GM21576 (cell line): ENCODE measurements around the gene OBSCN.

Source experiments
- ATAC-seq: cut with Tn5 transposase; IDR thresholded peaks from one replicate; pipeline ENCODE4 v1.9.1; 2021; ENCODE audit warnings: mild to moderate bottlenecking, moderate library complexity; ENCODE audit not compliant: unreplicated experiment

Gene OBSCN

DNA sequence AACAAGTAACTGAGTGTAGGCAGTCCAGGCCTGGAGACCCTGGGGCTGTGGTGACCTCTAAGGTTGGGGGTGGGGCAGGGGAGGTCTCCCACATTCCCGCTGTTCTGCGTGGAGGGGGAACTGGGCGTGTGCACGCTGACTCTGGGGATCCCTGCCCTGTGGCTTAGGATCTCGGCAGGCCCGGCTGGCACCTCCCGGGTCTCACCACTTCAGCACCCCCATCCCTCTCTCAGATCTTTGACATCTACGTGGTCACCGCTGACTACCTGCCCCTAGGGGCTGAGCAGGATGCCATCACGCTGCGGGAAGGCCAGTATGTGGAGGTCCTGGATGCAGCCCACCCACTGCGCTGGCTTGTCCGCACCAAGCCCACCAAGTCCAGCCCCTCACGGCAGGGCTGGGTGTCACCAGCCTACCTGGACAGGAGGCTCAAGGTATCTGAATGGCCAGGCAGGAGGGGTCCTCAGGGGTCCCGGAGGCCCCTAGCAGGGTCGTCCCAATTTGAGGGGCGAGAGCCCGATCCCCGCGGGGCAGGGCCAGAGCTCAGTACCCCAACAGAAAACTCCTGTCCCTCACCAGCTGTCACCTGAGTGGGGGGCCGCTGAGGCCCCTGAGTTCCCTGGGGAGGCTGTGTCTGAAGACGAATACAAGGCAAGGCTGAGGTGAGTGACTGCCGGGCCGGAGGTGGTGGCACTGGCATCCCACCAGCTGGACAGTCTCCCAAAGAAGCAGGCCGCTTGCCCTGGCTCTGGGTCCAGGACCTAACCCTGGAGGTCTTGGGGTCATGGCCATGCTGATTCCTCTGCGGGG lies 130.1 kb downstream of the OBSCN start:
- ATAC-seq: no peak

DNA sequence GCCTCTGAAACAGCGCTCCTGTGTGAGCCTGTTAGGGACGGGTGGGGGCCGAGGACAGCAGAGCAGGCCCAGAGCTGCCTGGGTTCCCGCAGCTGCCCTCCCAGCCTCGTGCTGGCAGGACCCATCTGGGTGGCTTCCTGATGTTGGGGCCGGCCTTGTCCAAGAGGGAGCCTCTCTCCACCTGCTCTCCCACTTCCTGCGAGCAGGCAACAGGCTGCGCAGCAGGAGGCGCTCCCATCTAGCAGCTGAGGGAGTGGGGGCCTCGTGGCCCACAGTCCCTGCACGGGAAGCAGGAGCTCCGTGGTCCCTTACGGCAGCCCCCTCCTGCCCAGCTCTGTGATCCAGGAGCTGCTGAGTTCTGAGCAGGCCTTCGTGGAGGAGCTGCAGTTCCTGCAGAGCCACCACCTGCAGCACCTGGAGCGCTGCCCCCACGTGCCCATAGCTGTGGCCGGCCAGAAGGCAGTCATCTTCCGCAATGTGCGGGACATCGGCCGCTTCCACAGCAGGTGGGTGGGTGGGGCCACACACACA lies 130.7 kb downstream of the OBSCN start:
- ATAC-seq: no peak

DNA sequence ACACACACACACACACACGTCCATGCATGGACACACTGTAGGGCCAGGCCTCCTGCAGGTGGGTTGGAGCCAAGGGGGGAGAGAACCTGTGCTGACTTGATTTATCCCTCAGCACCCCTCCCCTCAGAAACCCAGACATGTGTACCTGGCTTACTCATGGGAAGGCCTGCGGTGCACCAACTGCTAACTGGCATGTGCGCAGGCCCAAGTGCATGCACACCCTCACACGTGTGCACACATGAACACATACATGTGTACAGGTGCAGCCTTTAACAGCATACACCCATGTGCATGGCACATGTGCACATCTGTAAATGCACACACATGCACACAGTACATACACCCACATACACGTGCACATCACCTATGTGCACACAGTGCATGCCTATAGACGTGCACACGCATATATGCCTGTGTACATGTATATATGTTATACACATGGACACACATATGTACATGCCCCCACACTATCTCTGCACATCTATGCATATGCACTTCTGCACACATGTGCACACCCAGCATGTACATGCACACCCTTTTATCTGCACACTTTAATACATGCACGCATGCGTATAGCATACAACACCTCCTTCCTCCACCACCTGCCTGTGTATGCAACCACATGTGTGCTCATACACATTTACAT lies 131.3 kb downstream of the OBSCN start:
- no peak for ATAC-seq

DNA sequence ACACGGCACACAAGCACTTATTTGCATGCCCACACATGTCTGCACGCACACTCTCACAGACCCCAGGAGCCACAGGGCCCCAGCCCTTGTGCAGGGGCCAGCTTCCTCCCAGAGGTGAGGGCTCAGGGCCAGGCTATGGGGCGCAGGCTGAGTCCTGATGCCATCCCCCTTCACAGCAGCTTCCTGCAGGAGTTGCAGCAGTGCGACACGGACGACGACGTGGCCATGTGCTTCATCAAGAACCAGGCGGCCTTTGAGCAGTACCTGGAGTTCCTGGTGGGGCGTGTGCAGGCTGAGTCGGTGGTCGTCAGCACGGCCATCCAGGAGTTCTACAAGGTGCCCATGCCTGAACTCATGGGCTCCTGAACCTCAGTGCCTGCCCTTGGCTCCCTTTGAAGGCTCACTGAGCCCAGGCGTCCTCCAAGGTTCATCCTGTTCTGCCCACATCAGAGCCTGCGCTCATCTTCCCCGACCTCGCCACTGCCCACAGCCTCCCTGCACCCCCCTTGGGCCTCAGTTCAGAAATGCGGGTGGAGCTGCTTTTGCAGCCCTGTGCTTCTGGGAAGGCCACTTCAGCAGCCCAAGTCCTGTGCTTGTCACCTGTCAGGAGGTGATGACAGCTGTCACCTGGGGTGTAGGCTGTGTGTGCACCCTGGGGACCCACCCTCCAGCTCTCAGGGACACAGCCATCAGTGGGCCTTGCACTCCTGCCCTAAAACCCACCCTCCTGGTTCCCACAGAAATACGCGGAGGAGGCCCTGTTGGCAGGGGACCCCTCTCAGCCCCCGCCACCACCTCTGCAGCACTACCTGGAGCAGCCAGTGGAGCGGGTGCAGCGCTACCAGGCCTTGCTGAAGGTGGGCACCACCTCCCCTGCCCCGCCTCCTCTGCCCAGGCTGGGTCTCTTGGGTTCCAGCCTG lies 132.2 kb downstream of the OBSCN start:
- ATAC-seq: no peak

DNA sequence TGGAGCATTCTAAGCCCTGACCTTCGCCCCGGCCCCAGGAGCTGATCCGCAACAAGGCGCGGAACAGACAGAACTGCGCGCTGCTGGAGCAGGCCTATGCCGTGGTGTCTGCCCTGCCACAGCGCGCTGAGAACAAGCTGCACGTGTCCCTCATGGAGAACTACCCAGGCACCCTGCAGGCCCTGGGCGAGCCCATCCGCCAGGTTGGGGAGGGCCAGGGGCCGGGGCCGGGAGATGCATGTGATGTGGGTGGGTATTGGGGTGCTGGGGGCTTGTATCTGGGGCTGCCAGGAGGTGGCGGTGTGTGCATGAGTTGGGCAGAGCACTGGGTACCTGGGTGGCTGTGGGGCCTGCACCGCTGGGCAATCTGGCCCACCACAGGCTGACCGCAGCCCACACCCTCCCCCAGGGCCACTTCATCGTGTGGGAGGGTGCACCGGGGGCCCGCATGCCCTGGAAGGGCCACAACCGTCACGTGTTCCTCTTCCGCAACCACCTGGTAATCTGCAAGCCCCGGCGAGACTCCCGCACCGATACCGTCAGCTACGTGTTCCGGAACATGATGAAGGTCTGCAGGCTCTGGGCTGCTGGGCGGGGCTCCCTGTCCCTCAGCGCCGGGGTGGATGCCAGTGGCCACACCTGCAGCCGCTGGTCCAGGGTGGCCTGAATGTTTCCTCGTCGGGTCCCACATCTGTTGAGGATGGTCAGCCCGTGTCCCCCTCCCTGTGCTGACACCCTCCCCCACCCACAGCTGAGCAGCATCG lies 133.0 kb downstream of the OBSCN start:
- ATAC-seq: no peak

DNA sequence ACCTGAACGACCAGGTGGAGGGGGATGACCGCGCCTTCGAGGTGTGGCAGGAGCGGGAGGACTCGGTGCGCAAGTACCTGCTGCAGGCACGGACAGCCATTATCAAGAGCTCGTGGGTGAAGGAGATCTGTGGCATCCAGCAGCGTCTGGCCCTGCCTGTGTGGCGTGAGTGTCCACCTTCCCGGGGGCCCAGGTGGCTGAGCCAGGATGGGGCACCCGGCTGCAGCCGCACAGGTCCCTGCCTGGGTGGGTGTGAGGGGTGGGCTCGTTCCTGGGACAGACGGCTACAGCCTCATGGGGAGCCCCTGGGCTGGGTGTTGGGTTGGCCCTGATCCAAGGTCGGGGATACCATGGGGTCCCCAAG lies 133.6 kb downstream of the OBSCN start:
- ATAC-seq: no peak

DNA sequence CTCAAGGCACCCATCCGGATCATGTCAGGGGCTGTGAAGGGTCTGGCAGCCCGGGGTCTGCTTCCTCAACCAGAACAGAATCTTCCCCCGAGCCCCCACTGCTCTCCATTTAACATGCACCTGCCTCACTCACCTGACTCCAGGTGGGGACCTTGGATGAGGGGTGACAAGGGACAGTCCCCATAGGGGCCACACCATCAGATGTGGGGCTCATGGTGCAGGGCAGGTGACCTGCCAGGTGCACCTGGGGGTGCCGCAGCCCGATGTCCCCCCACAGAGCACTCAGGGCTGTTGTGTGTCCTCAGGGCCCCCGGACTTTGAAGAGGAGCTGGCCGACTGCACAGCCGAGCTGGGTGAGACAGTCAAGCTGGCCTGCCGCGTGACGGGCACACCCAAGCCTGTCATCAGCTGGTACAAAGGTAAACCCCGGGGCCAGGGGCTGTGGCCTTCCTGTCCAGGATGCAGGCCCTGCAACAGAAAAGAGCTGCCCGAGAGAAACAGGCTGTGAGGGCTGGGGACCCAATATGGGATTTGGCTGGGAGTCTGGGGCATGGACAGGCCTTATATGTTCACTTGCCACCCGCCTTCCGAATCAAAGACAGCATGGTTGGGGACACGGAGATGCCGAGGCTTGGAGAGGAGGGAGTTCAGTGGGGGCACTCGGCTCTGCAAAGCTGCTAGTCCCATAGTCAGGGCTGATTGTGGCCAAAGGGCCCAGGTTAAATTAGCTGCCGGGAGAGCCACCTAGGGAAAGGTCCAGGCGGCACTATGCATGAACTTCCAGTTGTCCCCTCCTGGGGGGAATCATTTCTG lies 134.2 kb downstream of the OBSCN start:
- no peak for ATAC-seq

DNA sequence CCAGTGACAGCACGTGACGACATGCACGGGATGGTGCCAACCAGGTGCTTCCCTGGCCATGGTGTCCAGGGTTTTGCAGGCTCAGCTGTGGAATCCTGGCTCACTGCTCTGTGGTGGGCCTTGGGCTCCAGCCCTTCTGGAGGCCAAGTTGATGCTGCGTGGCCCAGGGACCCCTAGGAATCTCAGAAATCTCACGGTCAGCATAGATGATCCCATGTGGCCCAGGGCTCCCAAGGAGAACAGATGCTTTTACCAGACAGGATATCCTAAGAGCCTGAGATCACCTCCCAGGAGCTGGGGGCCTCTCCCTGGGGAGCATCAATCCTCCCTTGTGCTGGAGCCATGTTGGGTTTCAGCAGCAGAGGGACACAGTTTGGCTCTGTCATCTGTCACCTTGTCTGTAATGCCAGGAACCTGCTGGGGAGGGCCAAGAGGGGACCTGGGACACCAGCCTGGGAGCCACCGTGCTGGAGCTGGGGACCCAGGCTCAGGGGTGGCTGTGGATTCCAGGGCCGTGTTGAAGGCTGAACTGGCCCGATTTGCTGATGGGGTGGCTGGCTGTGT lies 134.9 kb downstream of the OBSCN start:
- no peak for ATAC-seq

DNA sequence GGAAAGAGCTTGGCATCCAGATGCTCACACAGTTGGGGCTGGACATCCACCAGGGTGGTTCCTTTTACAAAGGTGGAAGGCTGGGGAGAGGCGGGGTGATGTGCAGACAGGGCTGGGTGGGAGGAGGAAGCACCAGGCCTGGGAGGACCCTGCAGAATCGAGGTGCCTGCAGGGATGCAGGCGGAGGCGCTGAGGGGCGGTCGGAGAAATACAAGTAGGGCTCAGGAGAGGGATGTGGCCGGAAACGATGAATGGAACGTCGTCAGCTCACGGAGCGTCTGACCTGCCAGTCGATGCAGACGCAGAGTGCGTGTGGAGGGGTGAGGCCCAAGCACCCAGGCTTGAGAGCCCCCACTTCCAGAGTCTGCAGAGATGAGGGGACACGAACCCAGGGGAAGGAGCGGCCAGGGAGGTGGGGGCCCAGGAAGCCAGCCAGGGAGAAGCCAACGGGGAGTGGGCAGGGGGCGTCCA lies 135.4 kb downstream of the OBSCN start:
- no peak for ATAC-seq

DNA sequence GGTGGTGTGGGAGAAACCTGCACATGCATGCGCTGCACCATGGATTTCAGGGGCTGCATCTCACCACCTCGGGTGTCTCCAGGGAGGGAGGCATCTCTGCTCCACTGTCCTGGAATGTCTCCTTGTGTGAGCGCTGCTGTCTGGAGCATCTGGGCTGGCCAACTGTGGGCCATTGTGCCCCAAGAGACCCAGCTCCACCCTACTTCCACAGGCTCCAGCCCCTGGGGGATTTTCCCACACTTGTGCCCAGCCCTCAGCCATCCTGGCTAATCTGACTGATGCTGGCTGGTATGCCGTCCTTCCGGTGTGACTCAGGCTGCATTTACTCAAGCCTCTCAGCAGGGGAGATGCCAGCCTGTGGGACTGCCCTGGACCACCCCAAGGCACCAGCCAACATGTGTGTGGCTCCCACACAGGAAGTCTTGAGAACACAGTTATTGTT lies 136.8 kb downstream of the OBSCN start:
- ATAC-seq: no peak

DNA sequence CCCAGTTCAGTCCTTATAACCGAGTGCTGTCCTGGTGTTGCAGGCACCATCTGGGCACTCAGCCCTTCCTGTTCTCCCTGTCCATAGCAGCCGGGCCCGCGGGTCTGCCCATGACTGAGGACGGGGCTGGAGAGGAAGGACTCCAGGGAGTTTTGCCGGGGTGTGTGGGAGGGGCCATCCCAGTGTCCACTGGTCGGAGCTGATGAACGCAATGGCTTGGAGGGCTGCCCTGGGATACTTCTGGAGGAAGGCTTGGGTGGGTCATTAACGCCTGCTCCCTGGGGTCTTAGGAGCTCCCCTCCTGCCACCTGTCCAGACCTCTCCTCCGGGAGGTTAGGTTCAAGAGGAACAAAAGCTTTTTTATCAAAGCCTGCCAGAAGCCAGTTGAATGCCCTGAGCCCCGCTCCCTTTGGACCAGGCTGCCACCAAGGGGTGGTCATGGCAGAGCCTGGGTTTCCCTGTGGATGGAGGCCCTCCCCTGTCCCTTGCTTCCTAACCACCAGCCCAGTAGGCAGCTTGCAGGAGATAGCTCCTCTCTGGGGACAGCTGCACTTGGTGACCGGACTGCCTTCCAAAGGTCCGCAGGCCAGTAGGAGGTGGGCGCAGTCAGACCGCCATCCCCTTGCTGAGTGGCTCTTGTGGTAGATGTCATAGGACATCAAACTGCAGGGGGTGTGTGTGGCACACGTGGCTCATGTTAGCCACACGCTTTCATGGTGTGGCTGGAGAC lies 137.5 kb downstream of the OBSCN start:
- no peak for ATAC-seq

DNA sequence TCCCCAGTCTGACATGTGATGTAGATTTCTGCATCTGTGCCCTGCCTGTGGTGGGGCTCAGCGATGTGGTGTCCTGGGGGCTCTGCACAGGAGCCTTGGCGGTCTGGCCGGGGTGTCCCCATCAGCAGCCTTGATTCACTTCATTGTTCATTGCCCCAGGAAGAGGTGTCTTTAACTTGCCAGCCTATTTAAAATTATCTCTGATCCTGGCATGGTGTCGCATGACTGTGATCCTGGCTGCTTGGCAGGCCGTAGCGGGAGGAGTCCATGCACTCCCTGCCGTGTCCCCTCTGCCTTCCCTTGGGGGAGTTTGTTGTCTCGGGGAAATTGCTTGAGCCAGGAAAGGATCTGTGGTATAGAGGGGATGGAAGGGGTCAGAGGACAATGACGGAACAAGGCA lies 138.9 kb downstream of the OBSCN start:
- ATAC-seq: no peak

DNA sequence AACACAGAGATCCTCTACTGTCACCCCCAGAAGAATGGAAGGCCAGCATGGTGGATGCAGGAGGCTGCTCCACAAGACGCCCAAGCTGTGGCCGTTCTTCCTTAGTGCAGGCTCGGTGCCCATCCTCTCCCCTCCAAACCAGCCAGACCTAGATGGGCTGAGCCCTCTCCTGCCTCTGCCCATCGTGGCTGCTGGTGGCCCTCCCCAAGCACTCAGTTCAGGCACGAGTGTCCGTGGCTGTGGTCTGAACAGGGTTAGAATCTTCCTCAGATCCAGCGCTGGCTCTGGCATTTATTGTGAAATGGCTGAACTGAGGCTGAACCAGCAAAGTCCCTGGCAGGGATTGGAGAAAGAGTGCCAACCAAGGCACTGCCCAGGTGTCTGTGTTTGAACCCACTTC lies 139.3 kb downstream of the OBSCN start:
- ATAC-seq: no peak

DNA sequence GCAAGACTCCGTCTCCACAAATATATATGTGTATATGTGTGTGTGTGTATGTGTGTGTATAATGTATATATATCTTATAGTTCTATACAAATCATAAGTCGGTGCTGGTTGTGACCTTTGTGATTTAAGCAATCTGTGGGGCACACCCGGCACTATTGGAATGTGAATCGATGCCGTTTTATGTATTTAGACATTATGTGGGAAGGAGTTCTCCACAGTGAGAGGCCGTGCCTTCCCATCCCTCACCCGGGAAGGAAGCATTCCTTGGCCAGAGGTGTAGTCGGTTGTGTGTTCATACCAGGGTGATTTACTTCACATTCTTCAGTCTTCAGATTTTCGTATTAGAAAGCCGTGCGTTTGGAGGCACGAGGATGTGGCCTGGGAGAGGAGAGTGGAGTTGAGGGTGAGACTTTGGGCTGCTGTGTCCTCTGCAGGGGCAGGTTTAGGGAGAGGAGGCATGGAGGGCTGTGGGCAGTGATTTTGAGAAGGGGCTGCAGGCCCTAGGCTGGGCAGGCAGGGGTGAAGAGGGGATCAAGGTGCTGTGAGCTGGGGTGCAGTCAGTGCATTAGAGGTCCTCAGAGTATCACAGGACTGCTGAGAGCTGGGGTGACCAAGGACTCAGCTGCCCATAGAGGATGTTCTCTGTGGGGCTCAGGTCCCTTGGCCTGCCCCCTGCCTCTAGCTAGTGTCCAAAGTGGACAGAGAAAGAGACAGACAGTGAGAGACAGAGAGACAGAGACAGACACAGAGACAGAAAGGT lies 141.0 kb downstream of the OBSCN start:
- ATAC-seq: no peak

DNA sequence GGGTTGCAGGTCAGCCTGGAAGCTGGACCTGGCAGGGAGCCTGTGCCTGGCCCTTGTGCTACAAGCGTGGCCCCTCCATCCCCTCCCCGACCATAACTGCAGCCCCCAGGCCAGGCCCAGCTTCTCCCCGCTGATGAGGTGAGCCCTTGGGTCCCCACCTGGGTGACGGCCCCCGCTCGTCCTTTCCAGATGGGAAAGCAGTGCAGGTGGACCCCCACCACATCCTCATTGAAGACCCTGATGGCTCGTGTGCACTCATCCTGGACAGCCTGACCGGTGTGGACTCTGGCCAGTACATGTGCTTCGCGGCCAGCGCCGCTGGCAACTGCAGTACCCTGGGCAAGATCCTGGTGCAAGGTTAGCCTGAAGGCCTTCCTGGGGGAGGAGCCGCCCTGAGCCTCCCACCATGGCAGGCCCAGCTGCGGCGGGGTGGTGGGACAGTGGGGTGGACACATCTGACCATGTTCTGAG lies 141.9 kb downstream of the OBSCN start:
- no peak for ATAC-seq

DNA sequence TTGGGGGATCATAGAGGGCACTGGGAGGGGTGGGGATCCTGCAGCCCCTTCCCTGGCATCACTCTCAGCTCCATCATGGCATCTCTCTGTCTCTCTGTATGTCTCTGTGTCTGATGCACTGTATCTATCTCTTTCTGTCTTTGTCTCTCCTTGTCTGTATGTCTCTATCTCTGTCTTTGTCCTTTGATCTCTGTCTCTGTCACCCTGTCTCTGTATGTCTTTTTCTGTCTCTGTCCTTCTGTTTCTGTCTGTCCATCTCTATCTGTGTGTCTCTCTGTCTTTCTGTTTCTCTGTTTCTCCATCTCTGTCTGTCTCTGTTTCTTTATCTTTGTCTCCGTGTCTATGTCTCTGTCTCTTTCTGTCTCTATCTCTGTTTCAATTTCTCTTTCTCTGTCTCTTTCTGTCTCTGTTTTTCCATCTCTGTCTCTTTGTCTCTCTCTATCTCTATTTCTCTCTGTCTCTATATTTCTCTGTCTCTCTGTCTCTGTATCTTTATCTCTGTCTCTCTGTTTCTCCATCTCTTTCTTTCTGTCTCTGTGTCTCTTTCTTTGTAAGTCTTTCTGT lies 142.4 kb downstream of the OBSCN start:
- ATAC-seq: no peak
